Measurements from ENCODE around the gene CRYBG2. TPM values are rescaled to one million over a fixed set of nuclear protein-coding genes. Genes with fewer than 3 reads are reported as not detected.

CRYBG2 gene
- total RNA-seq, 2 donors from 2014 or later, result not detected

DNA sequence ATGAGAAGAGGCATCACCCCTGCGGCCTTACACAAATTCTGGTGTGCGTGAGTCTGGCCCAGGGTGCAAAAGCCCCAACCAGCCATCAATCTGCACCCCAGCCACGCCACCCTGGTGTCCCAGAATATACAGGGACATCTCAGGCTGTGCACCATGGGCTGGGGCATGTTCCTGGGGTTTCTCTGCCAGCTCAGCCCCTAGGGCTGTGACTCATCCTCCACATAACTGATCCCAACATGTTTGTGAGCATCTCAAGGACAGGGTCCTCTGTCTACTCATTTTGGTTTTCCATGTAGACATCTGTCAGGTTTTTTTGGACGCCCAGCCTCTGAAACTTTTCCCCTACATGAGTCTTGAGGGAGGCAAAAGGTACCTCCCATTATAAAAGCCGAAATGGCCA lies 18.1 kb upstream of the CRYBG2 start:
- no peak overlapping the region for H3K27ac ChIP-seq
- DNase-seq (ENCODE audit: low spot score), result no peak
- no peaks in the 10 kb centered on the region for H3K9me3 ChIP-seq
- no peak overlapping the region for H3K4me3 ChIP-seq
- no peaks in the 10 kb centered on the region for H3K4me1 ChIP-seq
- H3K36me3 ChIP-seq, result no peaks in the 10 kb centered on the region
- TF ChIP-seq, protein P1, sequence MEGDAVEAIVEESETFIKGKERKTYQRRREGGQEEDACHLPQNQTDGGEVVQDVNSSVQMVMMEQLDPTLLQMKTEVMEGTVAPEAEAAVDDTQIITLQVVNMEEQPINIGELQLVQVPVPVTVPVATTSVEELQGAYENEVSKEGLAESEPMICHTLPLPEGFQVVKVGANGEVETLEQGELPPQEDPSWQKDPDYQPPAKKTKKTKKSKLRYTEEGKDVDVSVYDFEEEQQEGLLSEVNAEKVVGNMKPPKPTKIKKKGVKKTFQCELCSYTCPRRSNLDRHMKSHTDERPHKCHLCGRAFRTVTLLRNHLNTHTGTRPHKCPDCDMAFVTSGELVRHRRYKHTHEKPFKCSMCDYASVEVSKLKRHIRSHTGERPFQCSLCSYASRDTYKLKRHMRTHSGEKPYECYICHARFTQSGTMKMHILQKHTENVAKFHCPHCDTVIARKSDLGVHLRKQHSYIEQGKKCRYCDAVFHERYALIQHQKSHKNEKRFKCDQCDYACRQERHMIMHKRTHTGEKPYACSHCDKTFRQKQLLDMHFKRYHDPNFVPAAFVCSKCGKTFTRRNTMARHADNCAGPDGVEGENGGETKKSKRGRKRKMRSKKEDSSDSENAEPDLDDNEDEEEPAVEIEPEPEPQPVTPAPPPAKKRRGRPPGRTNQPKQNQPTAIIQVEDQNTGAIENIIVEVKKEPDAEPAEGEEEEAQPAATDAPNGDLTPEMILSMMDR (IDR thresholded peaks at IDR 0.05), result no peak
- no peaks in the 10 kb centered on the region for H3K27me3 ChIP-seq

DNA sequence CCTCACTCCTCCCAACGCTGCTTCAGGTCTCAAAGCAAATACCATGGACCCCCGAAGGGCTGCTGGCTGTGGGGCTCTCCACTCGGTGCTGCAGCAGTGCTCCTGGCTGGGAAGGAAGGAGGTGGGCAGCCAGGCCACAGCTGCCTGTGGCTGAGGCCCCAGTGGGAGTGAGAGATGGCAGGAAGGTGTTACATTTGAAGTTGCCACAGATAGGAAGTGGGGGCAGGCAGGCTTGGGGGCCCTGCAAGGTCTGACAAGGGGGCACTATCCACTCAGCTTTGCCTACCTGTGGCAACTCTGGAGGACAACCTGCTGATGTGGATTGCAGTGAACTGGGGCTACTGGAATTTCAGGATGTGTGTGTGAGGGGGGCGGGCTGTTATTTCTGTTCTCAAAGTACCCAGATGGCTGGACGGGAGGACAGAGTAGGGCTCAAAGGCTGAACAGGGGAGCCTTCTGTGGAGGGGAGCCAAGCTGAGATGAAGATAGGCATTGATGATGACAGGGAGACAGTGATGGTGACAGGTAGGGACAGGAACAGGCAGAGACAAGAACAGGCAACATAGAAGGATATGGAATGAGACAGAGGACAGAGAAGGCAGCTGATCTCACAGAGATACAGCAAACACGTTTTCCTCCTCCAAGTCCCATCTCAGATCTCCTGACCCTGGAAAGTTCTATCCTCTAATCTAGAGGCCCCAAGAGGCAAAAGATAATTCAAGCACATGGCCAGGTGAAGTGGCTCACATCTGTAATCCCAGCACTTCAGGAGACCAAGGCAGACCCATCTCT lies 16.9 kb upstream of the CRYBG2 start:
- H3K4me1 ChIP-seq, result no peaks in the 10 kb centered on the region
- H3K27me3 ChIP-seq, result no peaks in the 10 kb centered on the region
- no peaks in the 10 kb centered on the region for H3K9me3 ChIP-seq
- H3K36me3 ChIP-seq, result no peaks in the 10 kb centered on the region
- no peak overlapping the region for H3K27ac ChIP-seq
- DNase-seq (ENCODE audit: low spot score), result no peak
- TF ChIP-seq, protein P1 (IDR thresholded peaks at IDR 0.05), result no peak
- H3K4me3 ChIP-seq, result no peak overlapping the region

DNA sequence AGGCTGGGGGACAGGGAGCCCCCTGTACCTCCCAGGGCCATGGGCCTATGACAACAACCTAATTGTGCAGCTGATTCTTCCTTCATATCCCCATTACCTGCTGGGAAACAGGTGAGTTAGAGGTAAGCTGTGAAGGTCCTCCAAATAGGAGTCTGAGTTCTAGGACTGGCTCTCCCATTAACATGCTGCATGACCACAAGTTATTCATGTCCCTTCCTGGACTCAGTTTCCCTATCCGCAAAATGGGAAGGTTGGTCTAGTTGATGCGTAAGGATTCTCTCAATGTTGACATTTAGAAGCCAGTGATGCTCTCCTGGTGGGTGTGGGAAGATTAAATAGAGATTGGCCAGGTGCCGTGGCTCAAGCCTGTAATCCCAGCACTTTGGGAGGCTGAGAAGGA lies 14.6 kb upstream of the CRYBG2 start:
- TF ChIP-seq, protein P1 (IDR thresholded peaks at IDR 0.05), result no peak
- Histone ChIP-seq H3K27me3 (no peaks in the 10 kb centered on the region), H3K4me3 (no peak overlapping the region), H3K36me3 (no peaks in the 10 kb centered on the region), H3K4me1 (no peaks in the 10 kb centered on the region), H3K9me3 (no peaks in the 10 kb centered on the region), H3K27ac (no peak overlapping the region)
- no peak for DNase-seq (ENCODE audit: low spot score)

DNA sequence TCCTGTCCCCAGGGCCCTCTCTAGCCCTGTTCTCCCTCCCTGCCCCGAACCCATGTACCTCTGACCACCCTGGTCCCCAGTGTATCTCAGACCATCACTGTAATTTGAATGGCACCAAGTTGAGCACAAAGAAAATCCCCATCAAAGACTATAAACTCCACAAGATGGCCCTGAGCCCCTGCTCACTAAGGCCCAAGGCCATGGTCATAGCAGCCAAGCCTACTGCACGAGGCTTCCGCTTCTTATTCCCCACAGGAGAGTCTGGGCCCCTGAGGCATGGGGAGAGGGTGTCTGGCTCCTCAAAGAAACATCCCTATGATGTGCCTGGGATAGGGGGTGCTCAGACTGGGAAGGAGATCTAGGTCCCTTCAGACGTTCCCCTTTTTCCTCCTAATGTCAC lies 14.1 kb upstream of the CRYBG2 start:
- Histone ChIP-seq H3K27me3 (no peaks in the 10 kb centered on the region), H3K4me1 (no peaks in the 10 kb centered on the region)
- DNase-seq (ENCODE audit: low spot score), result no peak

DNA sequence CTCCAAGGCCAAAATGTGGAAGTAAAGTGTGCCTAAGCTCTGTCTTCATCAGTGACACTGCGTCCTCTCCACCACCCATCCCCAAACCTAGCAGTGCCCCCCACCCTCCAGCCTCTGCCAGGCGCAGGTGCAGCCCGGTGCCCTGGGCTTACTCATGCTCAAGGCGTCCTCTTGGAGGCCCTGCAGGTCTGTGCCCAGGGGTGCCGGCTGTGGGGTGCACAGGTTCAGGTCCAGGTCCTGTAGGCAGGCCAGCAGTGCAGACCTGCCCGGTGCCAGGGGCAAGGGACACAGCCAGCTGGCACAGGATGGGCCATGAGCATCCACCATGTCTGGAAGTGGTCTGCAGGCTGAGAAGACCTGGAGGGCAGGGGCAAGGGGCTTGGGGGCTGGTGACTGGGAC lies 13.5 kb upstream of the CRYBG2 start:
- Histone ChIP-seq H3K36me3 (no peaks in the 10 kb centered on the region), H3K4me1 (no peaks in the 10 kb centered on the region), H3K27me3 (no peaks in the 10 kb centered on the region), H3K27ac (no peak overlapping the region), H3K4me3 (no peak overlapping the region), H3K9me3 (no peaks in the 10 kb centered on the region)
- no peak for DNase-seq (ENCODE audit: low spot score)
- TF ChIP-seq, protein P1 (IDR thresholded peaks at IDR 0.05), result no peak

More for the DNA sequence above, 14.1 kb upstream of the CRYBG2 start:
- TF ChIP-seq, protein P1 (IDR thresholded peaks at IDR 0.05), result no peak
- H3K27ac ChIP-seq, result no peak overlapping the region
- no peaks in the 10 kb centered on the region for H3K9me3 ChIP-seq
- no peak overlapping the region for H3K4me3 ChIP-seq
- no peaks in the 10 kb centered on the region for H3K36me3 ChIP-seq

DNA sequence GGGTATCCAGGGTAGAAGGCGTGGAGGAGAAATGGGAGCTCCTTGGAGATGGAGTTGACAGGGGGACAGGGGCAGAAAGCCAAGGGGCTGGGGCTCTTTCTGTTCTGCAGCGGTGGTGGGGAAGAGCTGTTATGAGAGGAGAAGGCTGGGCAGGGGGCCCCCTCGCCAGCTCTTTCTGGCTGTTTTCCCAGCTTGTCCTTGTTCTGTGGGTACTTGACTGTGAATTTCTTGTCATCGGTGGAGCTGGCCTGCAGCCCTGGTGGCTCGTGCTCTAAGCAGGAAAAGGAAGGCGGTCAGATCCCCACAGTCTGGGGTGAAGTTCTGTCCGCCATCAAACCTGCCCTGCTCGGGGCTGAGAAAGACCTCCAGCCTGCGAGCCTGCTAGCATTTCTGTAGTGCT lies 11.0 kb upstream of the CRYBG2 start:
- Histone ChIP-seq H3K27me3 (peaks cover 9 to 13% of the 10 kb centered on the region in 2 donors), H3K9me3 (no peaks in the 10 kb centered on the region), H3K27ac (no peak overlapping the region), H3K4me1 (peaks cover 0 to 12% of the 10 kb centered on the region in 2 donors), H3K36me3 (no peaks in the 10 kb centered on the region), H3K4me3 (no peak overlapping the region)
- TF ChIP-seq, protein P1 (IDR thresholded peaks at IDR 0.05), result no peak
- DNase-seq (ENCODE audit: low spot score), result no peak

Measured in right atrium auricular region (tissue), 2 donors.